GM12892 (cell line): ENCODE results near the gene CLASP1.

Experiments
- POLR2A ChIP-seq: IDR thresholded peaks from 2 replicates; pipeline ENCODE4 v1.6.1; 2011; ENCODE audit warnings: low read depth, low read length, control low read depth
- TAF1 ChIP-seq: IDR thresholded peaks from 2 replicates; pipeline ENCODE4 v1.6.1; 2011; ENCODE audit warnings: low read depth, mild to moderate bottlenecking, control low read depth, low read length, borderline replicate concordance

DNA sequence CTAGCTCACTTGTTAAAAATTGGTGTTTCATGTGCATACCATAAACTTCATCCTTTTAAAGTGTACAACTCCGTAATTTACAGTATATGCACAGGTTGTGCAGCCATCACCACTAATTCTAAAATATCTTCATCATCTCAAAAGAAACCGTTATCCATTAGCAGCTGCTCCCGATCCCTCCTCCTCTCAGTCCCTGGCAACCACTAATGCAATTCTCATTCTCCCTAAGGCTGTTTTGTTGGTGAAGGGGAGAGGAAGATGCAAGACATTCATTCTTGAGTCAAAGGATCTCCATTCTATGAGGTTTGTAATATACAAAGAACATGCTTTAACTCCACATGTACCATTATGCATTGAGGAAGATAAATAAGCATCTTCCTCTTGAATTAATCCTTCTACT, 70.0 kb downstream of the CLASP1 start:
- TF ChIP-seq TAF1 (no peak), POLR2A (no peak)
